Measurements from ENCODE around the gene NSUN7. TPM values are rescaled to one million over a fixed set of nuclear protein-coding genes. Genes with fewer than 3 reads are reported as not detected.

NSUN7 gene
- total and polyA plus RNA-seq, 9 donors: 2.0 to 12.5 (median 3.3) TPM

- H3K36me3 ChIP-seq: no peaks in the 10 kb centered on the region
- TF ChIP-seq CTCF (IDR thresholded peaks at IDR 0.05) (no peak), POLR2A (IDR thresholded peaks at IDR 0.05) (no peak), EP300 (IDR thresholded peaks at IDR 0.05) (no peak)
- intact Hi-C loops (cut with DNase I): no loop called here
- no peak overlapping the region for H3K4me3 ChIP-seq
- H3K27me3 ChIP-seq: no peaks in the 10 kb centered on the region
- H3K9me3 ChIP-seq: no peaks in the 10 kb centered on the region
- no peak for DNase-seq
- H3K4me1 ChIP-seq (ENCODE audit: insufficient read depth): no peaks in the 10 kb centered on the region
- WGBS, 3 donors: 74 to 89% (median 88%) methylated on average over 6 of the region's 6 CpGs
- H3K27ac ChIP-seq: no peak overlapping the region
Measured at GRCh38 chr4:40827758-40828157, 78.0 kb downstream of the NSUN7 start.

- Histone ChIP-seq H3K4me3 (no peak overlapping the region), H3K4me1 (ENCODE audit: insufficient read depth) (no peaks in the 10 kb centered on the region), H3K27ac (no peak overlapping the region), H3K36me3 (no peaks in the 10 kb centered on the region), H3K27me3 (no peaks in the 10 kb centered on the region), H3K9me3 (no peaks in the 10 kb centered on the region)
- intact Hi-C loops (cut with DNase I): no loop called here
- DNase-seq: no peak
- WGBS, 3 donors: 90 to 97% (median 94%) methylated on average over 9 of the region's 9 CpGs
- no peak for TF ChIP-seq POLR2A (IDR thresholded peaks at IDR 0.05)
- TF ChIP-seq CTCF (IDR thresholded peaks at IDR 0.05): no peak
- no peak for TF ChIP-seq EP300 (IDR thresholded peaks at IDR 0.05)
Measured at GRCh38 chr4:40828661-40829060, 78.9 kb downstream of the NSUN7 start.

GRCh38 chr4:40829586-40829985 lies 79.8 kb downstream of the NSUN7 start:
- no peak for DNase-seq
- intact Hi-C loops (cut with DNase I): no loop called here
- Histone ChIP-seq H3K27ac (no peak overlapping the region), H3K4me3 (no peak overlapping the region), H3K9me3 (no peaks in the 10 kb centered on the region), H3K4me1 (ENCODE audit: insufficient read depth) (no peaks in the 10 kb centered on the region), H3K36me3 (no peaks in the 10 kb centered on the region), H3K27me3 (no peaks in the 10 kb centered on the region)
- 87 to 96% (median 91%) methylated on average over 4 of the region's 4 CpGs for WGBS, 3 donors
- TF ChIP-seq CTCF (IDR thresholded peaks at IDR 0.05) (no peak), EP300 (IDR thresholded peaks at IDR 0.05) (no peak), POLR2A (IDR thresholded peaks at IDR 0.05) (no peak)

- no peaks in the 10 kb centered on the region for H3K36me3 ChIP-seq
- no peaks in the 10 kb centered on the region for H3K9me3 ChIP-seq
- no peak for DNase-seq
- H3K4me1 ChIP-seq (ENCODE audit: insufficient read depth): no peaks in the 10 kb centered on the region
- no peak for TF ChIP-seq POLR2A (IDR thresholded peaks at IDR 0.05)
- TF ChIP-seq EP300 (IDR thresholded peaks at IDR 0.05): no peak
- TF ChIP-seq CTCF (IDR thresholded peaks at IDR 0.05): no peak
- WGBS, 3 donors: 92 to 94% (median 93%) methylated on average over 18 of the region's 18 CpGs
- no peaks in the 10 kb centered on the region for H3K27me3 ChIP-seq
- intact Hi-C loops (cut with DNase I): no loop called here
- no peak overlapping the region for H3K4me3 ChIP-seq
- no peak overlapping the region for H3K27ac ChIP-seq
Measured at GRCh38 chr4:40831146-40831907, 81.6 kb downstream of the NSUN7 start.
